ENCODE data around the gene KLHL5.

KLHL5 gene

DNA sequence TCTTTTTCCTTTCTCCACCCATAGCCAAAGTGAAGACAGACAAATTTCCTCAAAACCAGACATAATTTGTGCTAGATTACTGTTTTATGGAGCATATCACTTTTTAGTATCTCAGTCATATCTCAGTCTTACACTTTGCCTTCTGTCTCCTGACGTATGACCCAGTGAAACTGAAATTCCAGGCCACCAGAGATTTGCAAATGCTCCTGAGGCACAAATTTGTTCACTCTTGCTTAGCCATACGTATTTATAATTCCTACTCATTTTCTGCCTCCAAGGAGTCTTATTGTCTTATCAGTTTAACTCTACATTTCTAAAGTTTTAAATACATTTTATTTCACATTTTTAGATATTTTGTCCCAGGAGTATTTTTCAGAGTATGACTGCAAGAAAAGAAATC, 39.8 kb upstream of the KLHL5 start:
- H3K14ac ChIP-seq (ENCODE audit: low read length) = no peak overlapping the region

GRCh38 chr4:39023059-39023458, 39.0 kb upstream of the KLHL5 start:
- Histone ChIP-seq H3K4me2 (ENCODE audit: low read length) (no peak overlapping the region), H4K8ac (ENCODE audit: low read depth, low read length) (no peak overlapping the region), H2BK5ac (ENCODE audit: low read depth, low read length, poor library complexity) (no peak overlapping the region), H3K14ac (ENCODE audit: low read length) (no peak overlapping the region), H3K9ac (ENCODE audit: low read length) (no peak overlapping the region), H3K4me1 (ENCODE audit: control insufficient read depth in 1 of 2, insufficient read depth in 2 of 2, low read length in 2 of 2) (no peaks in the 10 kb centered on the region), H3K79me1 (ENCODE audit: low read length) (no peaks in the 10 kb centered on the region), H2AK5ac (ENCODE audit: low read length) (no peak overlapping the region), H2BK120ac (ENCODE audit: insufficient read depth, low read length, poor library complexity) (no peak overlapping the region), H3K9me3 (ENCODE audit: insufficient read depth, low read depth, low read length) (no peaks in the 10 kb centered on the region), H3K79me2 (ENCODE audit: control insufficient read depth, insufficient read depth, low read length, poor library complexity) (no peaks in the 10 kb centered on the region), H3K27me3 (ENCODE audit: insufficient read depth, low read length) (no peaks in the 10 kb centered on the region), H4K91ac (ENCODE audit: low read depth, low read length) (no peak overlapping the region), H2AFZ (ENCODE audit: insufficient read depth, low read length, poor library complexity) (no peak overlapping the region), H3K18ac (ENCODE audit: low read length) (no peak overlapping the region), H3K4me3 (ENCODE audit: low read depth, low read length) (no peak overlapping the region), H3K23ac (ENCODE audit: low read length) (no peak overlapping the region), H4K12ac (ENCODE audit: low read depth, low read length) (no peak overlapping the region), H3K27ac (ENCODE audit: low read depth, low read length) (no peak overlapping the region), H2BK12ac (ENCODE audit: low read length) (no peak overlapping the region), H3K36me3 (ENCODE audit: control insufficient read depth in 1 of 2, insufficient read depth in 2 of 2, low read length in 2 of 2) (no peaks in the 10 kb centered on the region), H3K4ac (ENCODE audit: low read depth, low read length) (no peak overlapping the region)
- DNase-seq = peak; percentile 76 to 90
- WGBS (ENCODE audit: extremely low coverage, insufficient coverage, insufficient read length) = no CpG with 5 or more reads among the region's 1 CpG

More for the DNA sequence above, 39.8 kb upstream of the KLHL5 start:
- Histone ChIP-seq H3K18ac (ENCODE audit: low read length) (no peak overlapping the region), H4K8ac (ENCODE audit: low read depth, low read length) (no peak overlapping the region), H2AFZ (ENCODE audit: insufficient read depth, low read length, poor library complexity) (no peak overlapping the region), H3K9ac (ENCODE audit: low read length) (no peak overlapping the region), H3K79me1 (ENCODE audit: low read length) (no peaks in the 10 kb centered on the region), H4K91ac (ENCODE audit: low read depth, low read length) (no peak overlapping the region), H3K4me2 (ENCODE audit: low read length) (no peak overlapping the region), H2BK120ac (ENCODE audit: insufficient read depth, low read length, poor library complexity) (no peak overlapping the region), H3K4me1 (ENCODE audit: control insufficient read depth in 1 of 2, insufficient read depth in 2 of 2, low read length in 2 of 2) (no peaks in the 10 kb centered on the region), H3K36me3 (ENCODE audit: control insufficient read depth in 1 of 2, insufficient read depth in 2 of 2, low read length in 2 of 2) (no peaks in the 10 kb centered on the region), H3K79me2 (ENCODE audit: control insufficient read depth, insufficient read depth, low read length, poor library complexity) (no peaks in the 10 kb centered on the region), H3K23ac (ENCODE audit: low read length) (no peak overlapping the region), H3K4ac (ENCODE audit: low read depth, low read length) (no peak overlapping the region), H4K12ac (ENCODE audit: low read depth, low read length) (no peak overlapping the region), H3K27ac (ENCODE audit: low read depth, low read length) (no peak overlapping the region), H3K4me3 (ENCODE audit: low read depth, low read length) (no peak overlapping the region), H2BK12ac (ENCODE audit: low read length) (no peak overlapping the region), H3K9me3 (ENCODE audit: insufficient read depth, low read depth, low read length) (no peaks in the 10 kb centered on the region), H2BK5ac (ENCODE audit: low read depth, low read length, poor library complexity) (no peak overlapping the region), H3K27me3 (ENCODE audit: insufficient read depth, low read length) (no peaks in the 10 kb centered on the region), H2AK5ac (ENCODE audit: low read length) (no peak overlapping the region)
- no CpG with 5 or more reads among the region's 2 CpGs for WGBS (ENCODE audit: extremely low coverage, insufficient coverage, insufficient read length)
- DNase-seq = peak; percentile 88 to 96

DNA sequence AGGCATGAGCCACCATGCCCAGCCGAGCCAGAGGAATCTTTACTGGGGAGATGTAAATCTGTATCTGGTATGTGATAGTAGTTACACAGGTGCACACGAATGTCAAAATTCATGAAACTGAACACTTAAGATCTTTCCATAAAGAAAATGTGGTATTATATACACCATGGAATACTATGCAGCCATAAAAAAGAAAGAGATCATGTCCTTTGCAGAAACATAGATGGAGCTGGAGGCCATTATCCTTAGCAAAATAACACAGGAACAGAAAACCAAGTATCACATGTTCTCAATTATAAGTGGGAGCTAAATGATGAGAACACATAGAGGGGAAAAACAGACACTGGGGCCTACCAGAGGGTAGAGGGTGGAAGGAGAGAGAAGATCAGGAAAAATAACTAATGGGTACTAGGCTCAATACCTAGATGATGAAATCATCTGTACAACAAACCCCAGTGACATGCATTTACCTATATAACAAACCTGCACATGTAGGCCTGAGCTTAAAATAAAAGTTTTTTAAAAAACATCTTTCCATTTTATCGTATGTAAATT, 37.6 kb upstream of the KLHL5 start:
- H2BK5ac ChIP-seq (ENCODE audit: low read depth, low read length, poor library complexity) = no peak overlapping the region
- no peak overlapping the region for H4K91ac ChIP-seq (ENCODE audit: low read depth, low read length)
- WGBS (ENCODE audit: extremely low coverage, insufficient coverage, insufficient read length) = 100% methylated on average over 1 of the region's 3 CpGs
- H2BK12ac ChIP-seq (ENCODE audit: low read length) = no peak overlapping the region
- no peaks in the 10 kb centered on the region for H3K79me2 ChIP-seq (ENCODE audit: control insufficient read depth, insufficient read depth, low read length, poor library complexity)
- H3K14ac ChIP-seq (ENCODE audit: low read length) = no peak overlapping the region
- no peaks in the 10 kb centered on the region for H3K36me3 ChIP-seq (ENCODE audit: control insufficient read depth in 1 of 2, insufficient read depth in 2 of 2, low read length in 2 of 2)
- H4K8ac ChIP-seq (ENCODE audit: low read depth, low read length) = no peak overlapping the region
- H3K4me3 ChIP-seq (ENCODE audit: low read depth, low read length) = no peak overlapping the region
- DNase-seq = peak in 1 of 2 donors; percentile 47
- H2AK5ac ChIP-seq (ENCODE audit: low read length) = no peak overlapping the region
- H2BK120ac ChIP-seq (ENCODE audit: insufficient read depth, low read length, poor library complexity) = no peak overlapping the region
- no peak overlapping the region for H4K12ac ChIP-seq (ENCODE audit: low read depth, low read length)
- H3K9ac ChIP-seq (ENCODE audit: low read length) = no peak overlapping the region
- H3K18ac ChIP-seq (ENCODE audit: low read length) = no peak overlapping the region
- no peak overlapping the region for H3K23ac ChIP-seq (ENCODE audit: low read length)
- no peak overlapping the region for H3K4ac ChIP-seq (ENCODE audit: low read depth, low read length)
- H3K4me2 ChIP-seq (ENCODE audit: low read length) = no peak overlapping the region
- H2AFZ ChIP-seq (ENCODE audit: insufficient read depth, low read length, poor library complexity) = no peak overlapping the region
- H3K9me3 ChIP-seq (ENCODE audit: insufficient read depth, low read depth, low read length) = no peaks in the 10 kb centered on the region
- H3K27me3 ChIP-seq (ENCODE audit: insufficient read depth, low read length) = no peaks in the 10 kb centered on the region
- no peaks in the 10 kb centered on the region for H3K79me1 ChIP-seq (ENCODE audit: low read length)
- no peaks in the 10 kb centered on the region for H3K4me1 ChIP-seq (ENCODE audit: control insufficient read depth in 1 of 2, insufficient read depth in 2 of 2, low read length in 2 of 2)
- no peak overlapping the region for H3K27ac ChIP-seq (ENCODE audit: low read depth, low read length)

GRCh38 chr4:39025552-39026085, 36.4 kb upstream of the KLHL5 start:
- Histone ChIP-seq H3K27me3 (ENCODE audit: insufficient read depth, low read length) (no peaks in the 10 kb centered on the region), H3K4me2 (ENCODE audit: low read length) (no peak overlapping the region), H4K12ac (ENCODE audit: low read depth, low read length) (no peak overlapping the region), H3K18ac (ENCODE audit: low read length) (no peak overlapping the region), H3K4me1 (ENCODE audit: control insufficient read depth in 1 of 2, insufficient read depth in 2 of 2, low read length in 2 of 2) (no peaks in the 10 kb centered on the region), H3K4ac (ENCODE audit: low read depth, low read length) (no peak overlapping the region), H2BK5ac (ENCODE audit: low read depth, low read length, poor library complexity) (no peak overlapping the region), H2AFZ (ENCODE audit: insufficient read depth, low read length, poor library complexity) (no peak overlapping the region), H2BK120ac (ENCODE audit: insufficient read depth, low read length, poor library complexity) (no peak overlapping the region), H3K14ac (ENCODE audit: low read length) (no peak overlapping the region), H3K9ac (ENCODE audit: low read length) (no peak overlapping the region), H4K8ac (ENCODE audit: low read depth, low read length) (no peak overlapping the region), H2BK12ac (ENCODE audit: low read length) (no peak overlapping the region), H3K36me3 (ENCODE audit: control insufficient read depth in 1 of 2, insufficient read depth in 2 of 2, low read length in 2 of 2) (no peaks in the 10 kb centered on the region), H4K91ac (ENCODE audit: low read depth, low read length) (no peak overlapping the region), H3K79me1 (ENCODE audit: low read length) (no peaks in the 10 kb centered on the region), H3K9me3 (ENCODE audit: insufficient read depth, low read depth, low read length) (no peaks in the 10 kb centered on the region), H3K23ac (ENCODE audit: low read length) (no peak overlapping the region), H3K4me3 (ENCODE audit: low read depth, low read length) (no peak overlapping the region), H2AK5ac (ENCODE audit: low read length) (no peak overlapping the region), H3K79me2 (ENCODE audit: control insufficient read depth, insufficient read depth, low read length, poor library complexity) (no peaks in the 10 kb centered on the region), H3K27ac (ENCODE audit: low read depth, low read length) (no peak overlapping the region)
- DNase-seq = peak in 1 of 2 donors; percentile 70
- WGBS (ENCODE audit: extremely low coverage, insufficient coverage, insufficient read length) = no CpG with 5 or more reads among the region's 4 CpGs
